EL (cell line): ENCODE measurements around the gene ANAPC1.
"Not testable (repeated sequence)": the region's sequence is repeated elsewhere in the genome, so short reads cannot be mapped to it uniquely, and the experiment has no call there.

Experiments
- DNase-seq: peaks from one replicate; pipeline ENCODE4 v3.0.0-alpha.2; 2016

The ANAPC1 gene

DNA sequence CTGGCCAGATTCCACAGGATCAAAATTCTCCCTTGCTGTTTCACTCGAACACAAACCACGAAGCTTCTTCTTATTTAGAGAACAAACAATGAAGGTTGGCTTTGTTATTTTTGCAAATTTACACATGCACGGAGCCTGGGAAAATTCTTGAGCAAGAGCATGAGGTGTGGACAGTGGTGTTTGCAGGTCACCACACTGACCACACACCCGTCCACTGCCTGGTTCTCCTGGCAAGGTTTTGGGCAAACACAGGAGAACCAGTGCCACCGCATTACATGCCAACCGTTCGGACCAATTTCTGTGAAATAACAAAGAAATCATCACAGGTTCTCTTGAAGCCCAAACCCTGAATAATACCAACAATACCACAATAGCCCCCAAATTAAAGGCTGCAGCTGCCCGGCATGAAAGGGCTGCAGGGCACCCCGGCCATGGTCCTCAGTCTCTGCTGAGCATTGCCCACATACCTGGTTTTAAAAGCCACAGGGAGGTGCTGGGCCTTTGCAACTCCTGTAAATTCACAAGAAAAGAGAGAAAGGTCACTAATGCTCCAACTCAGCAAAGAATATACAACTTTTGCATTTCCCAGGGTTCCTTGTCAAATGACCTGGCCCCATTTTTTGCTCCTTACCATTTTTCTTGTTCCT is 154.1 kb downstream of the ANAPC1 start:
- not testable (repeated sequence) for DNase-seq

DNA sequence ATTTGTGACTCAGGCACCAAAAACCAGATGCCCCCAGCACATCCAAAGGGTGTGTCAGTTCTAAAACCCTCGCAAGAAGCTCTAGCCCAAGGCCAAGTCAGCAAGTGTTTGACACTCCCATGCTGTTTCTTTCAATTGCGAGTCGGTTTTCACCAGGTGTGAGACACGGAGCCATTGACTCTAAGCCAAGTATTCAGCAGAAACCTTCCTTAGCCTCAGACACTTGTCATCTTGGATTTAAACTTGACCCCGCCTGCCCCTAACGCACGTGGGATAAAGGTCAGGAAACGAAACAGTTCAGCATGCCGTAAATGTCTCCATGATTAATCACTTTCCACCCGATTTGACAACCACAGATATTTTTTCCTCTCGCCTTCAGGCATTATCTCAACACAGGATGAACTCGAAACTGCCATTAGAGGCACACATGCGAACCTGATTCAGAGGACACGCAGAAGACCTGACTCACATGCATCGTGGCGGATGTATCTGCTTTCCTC is 156.3 kb downstream of the ANAPC1 start:
- DNase-seq = peak; percentile 69

DNA sequence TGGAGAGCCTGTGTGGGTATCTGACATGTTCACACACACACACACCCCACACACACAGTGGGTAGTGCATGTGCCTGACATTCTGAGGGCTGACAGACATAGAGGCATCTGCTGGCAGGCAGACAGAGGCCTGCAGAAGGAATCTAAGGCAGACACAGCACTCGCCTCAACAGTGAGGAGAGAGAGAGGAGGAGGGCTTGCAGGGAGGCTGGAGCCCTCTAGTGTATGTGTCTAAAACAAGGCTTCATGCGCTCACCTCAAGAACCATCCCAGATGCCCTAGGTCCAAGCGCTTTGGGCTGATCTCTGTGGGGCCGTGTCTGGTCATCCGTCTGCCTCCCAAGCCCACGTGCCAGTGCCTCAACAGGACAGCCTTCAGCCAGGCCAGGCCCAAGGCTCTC is 158.3 kb downstream of the ANAPC1 start:
- peak; percentile 39 for DNase-seq

GRCh38 chr2:111719610-111720009 is 164.4 kb downstream of the ANAPC1 start:
- not testable (repeated sequence) for DNase-seq
